ENCODE results near the gene MAPT.

The MAPT gene

DNA sequence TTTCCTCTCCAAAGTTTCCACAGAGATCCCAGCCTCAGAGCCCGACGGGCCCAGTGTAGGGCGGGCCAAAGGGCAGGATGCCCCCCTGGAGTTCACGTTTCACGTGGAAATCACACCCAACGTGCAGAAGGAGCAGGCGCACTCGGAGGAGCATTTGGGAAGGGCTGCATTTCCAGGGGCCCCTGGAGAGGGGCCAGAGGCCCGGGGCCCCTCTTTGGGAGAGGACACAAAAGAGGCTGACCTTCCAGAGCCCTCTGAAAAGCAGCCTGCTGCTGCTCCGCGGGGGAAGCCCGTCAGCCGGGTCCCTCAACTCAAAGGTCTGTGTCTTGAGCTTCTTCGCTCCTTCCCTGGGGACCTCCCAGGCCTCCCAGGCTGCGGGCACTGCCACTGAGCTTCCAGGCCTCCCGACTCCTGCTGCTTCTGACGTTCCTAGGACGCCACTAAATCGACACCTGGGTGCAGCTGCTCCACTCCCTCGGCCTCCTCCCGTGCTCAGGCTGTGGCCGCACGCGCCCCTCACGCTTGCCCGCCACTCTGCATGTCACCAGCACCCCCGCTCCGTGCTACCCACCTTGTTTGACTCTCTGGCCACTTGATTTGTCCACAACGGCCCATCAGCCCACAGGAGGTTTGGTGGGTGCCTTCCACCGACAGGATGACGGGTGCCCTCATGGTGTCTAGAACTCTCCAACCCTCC, 89.4 kb downstream of the MAPT start:
- Histone ChIP-seq H3K27ac (ENCODE audit: low read depth, low read length) (no peak overlapping the region), H3K9ac (ENCODE audit: low read depth, low read length) (no peak overlapping the region)

DNA sequence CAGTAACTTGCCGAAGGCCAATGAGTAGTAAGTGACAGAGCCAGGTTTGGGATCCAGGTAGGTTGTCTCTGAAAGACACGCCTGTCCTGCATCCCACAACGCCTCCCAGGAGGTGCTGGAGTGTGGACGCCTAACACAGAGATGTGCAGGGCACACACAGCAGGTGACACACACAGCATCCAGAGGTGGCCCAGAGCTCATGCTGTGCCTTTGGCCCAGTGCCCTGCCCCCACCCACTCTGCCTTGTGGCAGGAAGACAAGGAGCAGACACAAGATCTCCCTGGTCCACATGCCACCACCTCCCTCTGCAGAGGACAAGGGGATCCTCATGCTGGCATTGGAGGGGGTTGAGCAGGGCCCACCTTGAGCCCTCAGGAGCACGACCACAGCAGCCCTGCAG, 90.0 kb downstream of the MAPT start:
- H3K9me3 ChIP-seq (ENCODE audit: insufficient read depth, low read depth, low read length), result no peaks in the 10 kb centered on the region
- H3K36me3 ChIP-seq (ENCODE audit: insufficient read depth, low read length), result no peaks in the 10 kb centered on the region
- no peaks in the 10 kb centered on the region for H3K27me3 ChIP-seq (ENCODE audit: insufficient read depth, low read length)
- H3K4me1 ChIP-seq (ENCODE audit: insufficient read depth, low read length), result no peaks in the 10 kb centered on the region
- H3K4me3 ChIP-seq (ENCODE audit: low read length), result no peak overlapping the region
- no peak overlapping the region for H3K27ac ChIP-seq (ENCODE audit: low read depth, low read length)
- WGBS, result 89% methylated on average over 5 of the region's 5 CpGs
- H3K9ac ChIP-seq (ENCODE audit: low read depth, low read length), result no peak overlapping the region

More for the DNA sequence above, 89.4 kb downstream of the MAPT start:
- Histone ChIP-seq H3K9me3 (ENCODE audit: insufficient read depth, low read depth, low read length) (no peaks in the 10 kb centered on the region), H3K36me3 (ENCODE audit: insufficient read depth, low read length) (no peaks in the 10 kb centered on the region), H3K4me1 (ENCODE audit: insufficient read depth, low read length) (no peaks in the 10 kb centered on the region), H3K27me3 (ENCODE audit: insufficient read depth, low read length) (no peaks in the 10 kb centered on the region), H3K4me3 (ENCODE audit: low read length) (no peak overlapping the region)
- 82% methylated on average over 31 of the region's 31 CpGs for WGBS

- H3K4me3 ChIP-seq (ENCODE audit: low read length), result no peak overlapping the region
- WGBS, result 90% methylated on average over 4 of the region's 4 CpGs
- no peaks in the 10 kb centered on the region for H3K36me3 ChIP-seq (ENCODE audit: insufficient read depth, low read length)
- no peak overlapping the region for H3K27ac ChIP-seq (ENCODE audit: low read depth, low read length)
- no peak overlapping the region for H3K9ac ChIP-seq (ENCODE audit: low read depth, low read length)
- H3K27me3 ChIP-seq (ENCODE audit: insufficient read depth, low read length), result no peaks in the 10 kb centered on the region
- H3K9me3 ChIP-seq (ENCODE audit: insufficient read depth, low read depth, low read length), result no peaks in the 10 kb centered on the region
- H3K4me1 ChIP-seq (ENCODE audit: insufficient read depth, low read length), result no peaks in the 10 kb centered on the region
Measured at GRCh38 chr17:45985447-45985846, 91.1 kb downstream of the MAPT start.

DNA sequence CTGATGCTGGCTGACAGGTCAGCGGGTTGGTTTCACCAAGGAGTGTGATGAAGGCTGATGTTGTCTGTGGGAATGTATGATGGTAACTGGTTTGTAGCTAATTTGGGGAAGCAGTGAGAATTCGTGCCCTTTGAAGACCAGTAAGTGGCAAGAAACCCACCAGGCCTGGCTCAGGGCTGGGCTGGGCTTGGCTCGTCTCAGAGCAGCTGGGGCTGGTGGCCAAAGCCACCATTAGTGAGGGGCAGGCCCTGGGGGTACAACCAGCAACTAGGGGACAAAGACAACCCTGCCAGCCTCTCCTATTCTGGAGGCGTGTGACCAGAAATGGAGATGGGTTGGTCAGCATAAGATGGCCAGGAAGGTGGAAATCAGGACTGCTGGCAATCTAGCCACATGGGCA, 91.7 kb downstream of the MAPT start:
- H3K4me1 ChIP-seq (ENCODE audit: insufficient read depth, low read length), result no peaks in the 10 kb centered on the region
- no peak overlapping the region for H3K4me3 ChIP-seq (ENCODE audit: low read length)
- WGBS, result 88% methylated on average over 4 of the region's 4 CpGs
- no peaks in the 10 kb centered on the region for H3K9me3 ChIP-seq (ENCODE audit: insufficient read depth, low read depth, low read length)
- no peak overlapping the region for H3K27ac ChIP-seq (ENCODE audit: low read depth, low read length)
- no peaks in the 10 kb centered on the region for H3K36me3 ChIP-seq (ENCODE audit: insufficient read depth, low read length)
- no peak overlapping the region for H3K9ac ChIP-seq (ENCODE audit: low read depth, low read length)
- H3K27me3 ChIP-seq (ENCODE audit: insufficient read depth, low read length), result no peaks in the 10 kb centered on the region

DNA sequence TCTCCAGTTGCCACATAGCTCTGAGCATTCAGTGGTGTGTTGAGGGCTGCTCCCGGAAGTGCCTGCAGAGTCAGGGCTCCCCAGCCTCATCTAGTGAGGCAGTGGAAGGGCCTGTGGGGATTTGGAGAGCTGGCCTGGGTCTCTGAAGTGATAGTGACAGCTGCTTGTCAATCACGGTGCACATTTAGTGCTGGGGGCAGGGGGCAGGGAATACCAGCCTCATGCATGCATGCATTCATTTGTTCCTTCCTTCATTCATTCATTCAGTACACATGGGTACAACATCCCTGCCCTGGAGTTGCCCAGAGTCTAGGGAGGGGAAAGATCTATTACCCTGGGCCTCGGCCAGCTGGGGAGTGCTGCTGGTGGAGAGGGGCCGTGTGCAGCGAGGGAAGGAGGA, 93.4 kb downstream of the MAPT start:
- no peaks in the 10 kb centered on the region for H3K9me3 ChIP-seq (ENCODE audit: insufficient read depth, low read depth, low read length)
- H3K4me3 ChIP-seq (ENCODE audit: low read length), result no peak overlapping the region
- no peak overlapping the region for H3K9ac ChIP-seq (ENCODE audit: low read depth, low read length)
- no peaks in the 10 kb centered on the region for H3K27me3 ChIP-seq (ENCODE audit: insufficient read depth, low read length)
- H3K4me1 ChIP-seq (ENCODE audit: insufficient read depth, low read length), result no peaks in the 10 kb centered on the region
- WGBS, result 93% methylated on average over 4 of the region's 5 CpGs
- no peak overlapping the region for H3K27ac ChIP-seq (ENCODE audit: low read depth, low read length)
- no peaks in the 10 kb centered on the region for H3K36me3 ChIP-seq (ENCODE audit: insufficient read depth, low read length)

DNA sequence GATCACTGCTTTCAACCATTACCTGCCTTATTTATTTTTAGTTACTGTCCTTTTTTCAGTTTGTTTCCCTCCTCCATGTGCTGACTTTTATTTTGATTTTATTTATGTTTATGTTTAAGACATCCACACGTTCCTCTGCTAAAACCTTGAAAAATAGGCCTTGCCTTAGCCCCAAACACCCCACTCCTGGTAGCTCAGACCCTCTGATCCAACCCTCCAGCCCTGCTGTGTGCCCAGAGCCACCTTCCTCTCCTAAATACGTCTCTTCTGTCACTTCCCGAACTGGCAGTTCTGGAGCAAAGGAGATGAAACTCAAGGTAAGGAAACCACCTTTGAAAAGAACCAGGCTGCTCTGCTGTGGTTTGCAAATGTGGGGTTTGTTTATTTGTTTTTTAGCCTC, 95.4 kb downstream of the MAPT start:
- H3K4me3 ChIP-seq (ENCODE audit: low read length), result no peak overlapping the region

GRCh38 chr17:45990886-45991285, 96.5 kb downstream of the MAPT start:
- H3K9ac ChIP-seq (ENCODE audit: low read depth, low read length), result no peak overlapping the region
- no peaks in the 10 kb centered on the region for H3K27me3 ChIP-seq (ENCODE audit: insufficient read depth, low read length)
- WGBS, result 83% methylated on average over 6 of the region's 6 CpGs
- H3K4me3 ChIP-seq (ENCODE audit: low read length), result no peak overlapping the region
- no peaks in the 10 kb centered on the region for H3K36me3 ChIP-seq (ENCODE audit: insufficient read depth, low read length)
- H3K9me3 ChIP-seq (ENCODE audit: insufficient read depth, low read depth, low read length), result no peaks in the 10 kb centered on the region
- H3K4me1 ChIP-seq (ENCODE audit: insufficient read depth, low read length), result no peaks in the 10 kb centered on the region
- no peak overlapping the region for H3K27ac ChIP-seq (ENCODE audit: low read depth, low read length)

More for the DNA sequence above, 95.4 kb downstream of the MAPT start:
- WGBS, result 88% methylated on average over 3 of the region's 3 CpGs
- H3K9me3 ChIP-seq (ENCODE audit: insufficient read depth, low read depth, low read length), result no peaks in the 10 kb centered on the region
- H3K9ac ChIP-seq (ENCODE audit: low read depth, low read length), result no peak overlapping the region
- H3K27me3 ChIP-seq (ENCODE audit: insufficient read depth, low read length), result no peaks in the 10 kb centered on the region
- H3K4me1 ChIP-seq (ENCODE audit: insufficient read depth, low read length), result no peaks in the 10 kb centered on the region
- no peaks in the 10 kb centered on the region for H3K36me3 ChIP-seq (ENCODE audit: insufficient read depth, low read length)
- no peak overlapping the region for H3K27ac ChIP-seq (ENCODE audit: low read depth, low read length)

DNA sequence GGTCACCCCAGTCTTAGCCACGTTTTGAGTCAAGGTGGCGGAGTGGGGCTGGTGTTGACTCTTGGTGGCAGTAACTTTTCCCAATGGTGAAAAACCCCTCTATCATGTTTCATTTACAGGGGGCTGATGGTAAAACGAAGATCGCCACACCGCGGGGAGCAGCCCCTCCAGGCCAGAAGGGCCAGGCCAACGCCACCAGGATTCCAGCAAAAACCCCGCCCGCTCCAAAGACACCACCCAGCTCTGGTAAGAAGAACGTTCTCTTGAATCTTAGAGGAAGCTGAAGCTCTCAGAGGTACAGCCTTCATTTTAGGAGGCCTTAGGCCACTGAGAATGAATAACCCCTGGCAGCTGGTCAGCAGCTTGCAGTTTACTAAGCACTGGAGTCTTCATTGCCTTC, 97.0 kb downstream of the MAPT start:
- Histone ChIP-seq H3K4me3 (ENCODE audit: low read length) (no peak overlapping the region), H3K27me3 (ENCODE audit: insufficient read depth, low read length) (no peaks in the 10 kb centered on the region), H3K9me3 (ENCODE audit: insufficient read depth, low read depth, low read length) (no peaks in the 10 kb centered on the region), H3K36me3 (ENCODE audit: insufficient read depth, low read length) (no peaks in the 10 kb centered on the region), H3K4me1 (ENCODE audit: insufficient read depth, low read length) (no peaks in the 10 kb centered on the region), H3K27ac (ENCODE audit: low read depth, low read length) (no peak overlapping the region), H3K9ac (ENCODE audit: low read depth, low read length) (no peak overlapping the region)
- 89% methylated on average over 10 of the region's 10 CpGs for WGBS

- Histone ChIP-seq H3K4me3 (ENCODE audit: low read length) (no peak overlapping the region), H3K27me3 (ENCODE audit: insufficient read depth, low read length) (no peaks in the 10 kb centered on the region), H3K36me3 (ENCODE audit: insufficient read depth, low read length) (no peaks in the 10 kb centered on the region), H3K4me1 (ENCODE audit: insufficient read depth, low read length) (no peaks in the 10 kb centered on the region), H3K9ac (ENCODE audit: low read depth, low read length) (no peak overlapping the region), H3K9me3 (ENCODE audit: insufficient read depth, low read depth, low read length) (no peaks in the 10 kb centered on the region), H3K27ac (ENCODE audit: low read depth, low read length) (no peak overlapping the region)
- 85% methylated on average over 6 of the region's 6 CpGs for WGBS
Measured at GRCh38 chr17:45992175-45992574, 97.8 kb downstream of the MAPT start.

- Histone ChIP-seq H3K27ac (ENCODE audit: low read depth, low read length) (no peak overlapping the region), H3K9me3 (ENCODE audit: insufficient read depth, low read depth, low read length) (no peaks in the 10 kb centered on the region), H3K9ac (ENCODE audit: low read depth, low read length) (no peak overlapping the region), H3K4me1 (ENCODE audit: insufficient read depth, low read length) (no peaks in the 10 kb centered on the region), H3K27me3 (ENCODE audit: insufficient read depth, low read length) (no peaks in the 10 kb centered on the region), H3K36me3 (ENCODE audit: insufficient read depth, low read length) (no peaks in the 10 kb centered on the region), H3K4me3 (ENCODE audit: low read length) (no peak overlapping the region)
- WGBS, result 80% methylated on average over 10 of the region's 10 CpGs
Measured at GRCh38 chr17:45992904-45993303, 98.5 kb downstream of the MAPT start.

DNA sequence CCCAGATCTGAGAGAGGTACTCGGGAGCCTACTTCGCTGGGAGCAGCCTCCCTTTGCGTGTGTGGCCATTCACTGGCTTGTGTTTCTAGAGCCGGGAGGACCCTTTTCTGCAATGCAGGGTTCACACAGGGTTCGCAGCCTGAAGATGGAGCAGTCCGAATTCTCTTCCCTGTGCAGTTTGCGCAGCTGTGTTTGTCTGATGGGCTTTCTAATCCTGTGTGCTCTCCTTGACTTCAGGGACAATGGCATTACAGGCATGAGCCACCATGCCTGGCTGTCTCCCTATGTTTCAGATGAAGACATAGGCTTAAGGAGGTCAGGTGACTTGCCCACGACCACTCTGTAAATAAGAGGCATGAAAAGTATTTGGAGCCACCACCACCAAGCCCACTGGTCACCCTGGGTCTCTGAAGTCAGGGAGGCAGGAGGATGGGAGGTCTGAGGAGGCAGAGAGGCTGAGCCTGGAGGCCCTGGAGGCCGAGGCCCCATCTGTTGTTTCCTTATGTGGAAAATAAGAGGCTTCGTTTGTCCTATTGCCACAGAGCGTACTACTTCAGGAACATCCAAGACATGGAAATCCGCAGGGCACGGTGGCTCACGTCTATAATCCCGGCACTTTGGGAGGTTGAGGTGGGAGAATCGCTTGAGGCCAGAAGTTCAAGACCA, 99.7 kb downstream of the MAPT start:
- Histone ChIP-seq H3K27ac (ENCODE audit: low read depth, low read length) (no peak overlapping the region), H3K9me3 (ENCODE audit: insufficient read depth, low read depth, low read length) (no peaks in the 10 kb centered on the region), H3K9ac (ENCODE audit: low read depth, low read length) (no peak overlapping the region), H3K4me3 (ENCODE audit: low read length) (no peak overlapping the region), H3K36me3 (ENCODE audit: insufficient read depth, low read length) (no peaks in the 10 kb centered on the region), H3K27me3 (ENCODE audit: insufficient read depth, low read length) (no peaks in the 10 kb centered on the region), H3K4me1 (ENCODE audit: insufficient read depth, low read length) (no peaks in the 10 kb centered on the region)
- 84% methylated on average over 16 of the region's 16 CpGs for WGBS

Measured in HUES64 (cell line).